CD4-positive, alpha-beta T cell treated with Interleukin-17A for 1 hour (primary cell): Measurements from ENCODE around the gene MYCN.
"Not testable (repeated sequence)": the region's sequence is repeated elsewhere in the genome, so short reads cannot be mapped to it uniquely, and the experiment has no call there.

ENCODE experiments used
- DNase-seq: peaks from one replicate; pipeline ENCODE4 v3.0.0-alpha.2; 2020

The MYCN gene

DNA sequence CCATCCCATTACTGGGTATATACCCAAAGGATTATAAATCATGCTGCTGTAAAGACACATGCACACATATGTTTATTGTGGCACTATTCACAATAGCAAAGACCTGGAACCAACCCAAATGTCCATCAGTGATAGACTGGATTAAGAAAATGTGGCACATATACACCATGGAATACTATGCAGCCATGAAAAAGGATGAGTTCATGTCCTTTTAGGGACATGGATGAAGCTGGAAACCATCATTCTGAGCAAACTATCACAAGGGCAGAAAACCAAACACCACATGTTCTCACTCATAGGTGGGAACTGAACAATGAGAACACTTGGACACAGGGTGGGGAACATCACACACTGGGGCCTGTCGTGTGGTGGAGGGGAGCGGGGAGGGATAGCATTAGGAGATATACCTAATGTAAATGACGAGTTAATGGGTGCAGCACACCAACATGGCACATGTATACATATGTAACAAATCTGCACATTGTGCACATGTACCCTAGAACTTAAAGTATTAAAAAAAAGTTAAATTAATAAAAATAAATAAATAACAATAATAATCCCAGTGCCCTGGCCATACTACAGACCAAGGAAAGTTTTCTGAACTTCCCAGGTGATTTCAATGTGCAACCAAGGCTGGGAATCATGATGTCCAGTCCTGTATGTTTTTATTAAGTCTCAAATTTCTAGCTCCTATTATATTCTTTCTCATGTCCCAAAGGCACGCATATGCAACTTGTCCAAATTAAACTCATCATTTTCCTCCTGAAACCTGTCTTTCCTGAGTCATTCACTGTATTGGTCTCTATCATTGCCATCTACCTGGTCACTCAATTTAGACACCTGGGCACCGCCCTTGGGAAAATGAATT is 23.0 kb downstream of the MYCN start:
- not testable (repeated sequence) for DNase-seq

DNA sequence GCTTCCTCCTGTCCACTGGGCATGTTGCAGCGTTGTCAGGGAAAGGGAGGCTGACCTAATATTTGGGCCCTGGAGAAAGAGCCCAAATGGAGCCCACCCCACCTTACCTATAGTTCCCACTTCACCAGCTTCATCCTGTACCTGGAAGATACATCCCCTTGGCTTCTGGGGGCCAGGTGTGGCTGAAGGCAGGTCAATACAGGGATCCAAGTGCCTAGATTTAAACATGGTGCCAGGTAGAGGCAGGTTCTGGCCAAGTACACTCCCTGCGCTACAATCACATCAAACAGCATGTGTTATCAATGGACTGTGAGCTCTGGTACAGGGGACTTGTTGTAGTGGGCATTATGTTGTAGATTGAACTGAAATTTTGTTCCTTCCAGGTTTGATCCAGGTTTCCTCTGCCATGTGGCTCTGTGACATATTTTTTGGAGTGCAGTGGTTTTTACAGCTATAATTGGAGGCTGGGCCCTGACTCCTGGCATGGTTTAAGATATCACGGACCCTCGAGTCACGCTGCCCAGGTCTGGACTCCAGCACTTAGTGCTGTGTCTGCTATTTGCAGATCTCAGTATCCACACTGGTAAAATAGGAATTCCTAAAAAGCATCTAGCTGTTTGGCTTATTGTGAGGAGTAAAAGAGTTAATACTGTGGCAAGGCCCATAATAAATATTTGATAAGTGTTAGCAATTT is 23.8 kb downstream of the MYCN start:
- no peak for DNase-seq

DNA sequence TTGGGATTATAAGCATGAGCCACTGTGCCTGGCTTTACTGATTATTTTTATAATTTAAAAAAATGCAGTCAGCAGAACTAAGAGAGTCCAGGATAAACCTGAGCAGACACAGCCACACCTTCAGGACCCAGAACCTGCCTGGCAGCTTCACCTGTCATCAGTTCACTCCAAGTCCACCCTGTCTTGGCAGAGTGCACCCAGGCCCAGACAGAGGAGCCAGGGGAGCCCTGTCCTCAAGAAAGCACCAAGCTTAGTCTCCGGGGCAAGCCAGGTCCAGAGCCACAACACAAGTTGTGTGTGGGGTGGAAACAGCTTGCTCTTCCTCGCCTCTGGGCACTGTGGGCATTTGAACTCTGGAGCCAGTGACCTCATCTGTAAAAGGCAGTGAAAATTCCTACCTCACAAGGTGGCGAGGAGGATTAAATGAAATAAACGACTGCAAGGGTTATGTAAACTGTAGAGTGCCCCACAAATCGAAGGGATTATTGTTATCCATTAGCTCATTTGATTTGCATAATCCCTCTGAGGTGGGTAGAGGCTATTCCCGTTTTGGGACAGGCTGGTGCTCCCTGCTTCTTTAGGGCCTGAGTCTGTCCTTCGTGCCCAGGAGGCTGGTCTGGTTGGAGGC is 24.7 kb downstream of the MYCN start:
- DNase-seq: no peak

DNA sequence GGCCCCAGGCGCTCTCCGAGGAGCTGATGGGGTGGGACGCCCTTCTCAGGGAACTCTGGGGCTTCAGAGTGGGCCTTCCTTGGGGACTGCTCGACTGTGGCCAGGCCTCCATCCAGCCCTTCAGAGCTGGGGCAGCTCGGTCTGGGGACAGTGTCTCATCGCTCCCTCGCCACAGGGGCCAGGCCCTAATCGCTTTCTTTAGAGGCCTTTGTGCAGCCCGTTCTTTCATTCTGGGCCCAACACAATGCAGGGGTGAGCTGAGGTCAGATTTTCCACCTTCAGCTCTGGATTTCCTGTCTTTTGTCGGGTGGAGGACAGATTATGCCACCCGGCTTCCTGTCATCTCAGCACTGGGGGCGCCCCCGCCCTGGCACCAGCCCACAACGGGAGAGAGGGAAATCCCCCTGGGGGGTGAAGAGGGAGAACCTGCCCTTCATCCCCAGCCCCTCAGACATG is 25.2 kb downstream of the MYCN start:
- DNase-seq: peak; percentile 19

DNA sequence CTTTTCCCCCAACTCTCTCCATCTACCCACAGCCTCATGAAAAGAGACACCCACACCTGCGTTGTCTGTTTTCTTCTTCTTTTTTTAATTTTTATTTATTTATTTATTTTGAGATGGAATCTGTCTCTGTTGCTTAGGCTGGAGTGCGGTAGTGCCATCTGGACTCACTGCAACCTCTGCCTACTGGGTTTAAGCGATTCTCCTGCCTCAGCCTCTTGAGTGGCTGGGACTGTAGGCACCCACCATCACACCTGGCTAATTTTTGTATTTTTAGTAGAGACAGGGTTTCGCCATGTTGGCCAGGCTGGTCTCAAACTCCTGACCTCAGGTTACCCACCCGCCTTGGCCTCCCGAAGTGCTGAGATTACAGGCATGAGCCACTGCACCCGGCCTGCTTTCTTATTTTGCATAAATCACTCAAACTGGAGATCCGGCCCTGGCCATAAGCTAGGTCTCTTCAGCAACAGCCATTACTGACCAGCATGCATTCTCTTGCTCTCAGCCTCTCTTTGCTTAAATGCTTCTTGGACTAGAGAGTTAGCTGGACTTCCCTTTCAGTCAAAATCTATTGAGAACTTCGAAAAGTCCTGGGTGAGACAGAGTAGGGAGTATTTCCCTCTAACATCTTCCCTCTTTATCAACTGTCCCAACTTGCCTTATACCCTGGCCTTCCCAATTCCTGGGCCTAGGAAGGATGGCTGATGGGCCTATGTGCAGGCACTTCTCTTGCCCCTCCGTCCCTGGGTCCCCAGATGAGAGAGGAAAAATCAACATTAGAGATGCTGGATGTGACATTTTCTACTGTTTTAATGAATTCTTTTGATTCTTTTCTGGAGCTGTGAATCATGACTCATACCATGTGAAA is 27.3 kb downstream of the MYCN start:
- no peak for DNase-seq

DNA sequence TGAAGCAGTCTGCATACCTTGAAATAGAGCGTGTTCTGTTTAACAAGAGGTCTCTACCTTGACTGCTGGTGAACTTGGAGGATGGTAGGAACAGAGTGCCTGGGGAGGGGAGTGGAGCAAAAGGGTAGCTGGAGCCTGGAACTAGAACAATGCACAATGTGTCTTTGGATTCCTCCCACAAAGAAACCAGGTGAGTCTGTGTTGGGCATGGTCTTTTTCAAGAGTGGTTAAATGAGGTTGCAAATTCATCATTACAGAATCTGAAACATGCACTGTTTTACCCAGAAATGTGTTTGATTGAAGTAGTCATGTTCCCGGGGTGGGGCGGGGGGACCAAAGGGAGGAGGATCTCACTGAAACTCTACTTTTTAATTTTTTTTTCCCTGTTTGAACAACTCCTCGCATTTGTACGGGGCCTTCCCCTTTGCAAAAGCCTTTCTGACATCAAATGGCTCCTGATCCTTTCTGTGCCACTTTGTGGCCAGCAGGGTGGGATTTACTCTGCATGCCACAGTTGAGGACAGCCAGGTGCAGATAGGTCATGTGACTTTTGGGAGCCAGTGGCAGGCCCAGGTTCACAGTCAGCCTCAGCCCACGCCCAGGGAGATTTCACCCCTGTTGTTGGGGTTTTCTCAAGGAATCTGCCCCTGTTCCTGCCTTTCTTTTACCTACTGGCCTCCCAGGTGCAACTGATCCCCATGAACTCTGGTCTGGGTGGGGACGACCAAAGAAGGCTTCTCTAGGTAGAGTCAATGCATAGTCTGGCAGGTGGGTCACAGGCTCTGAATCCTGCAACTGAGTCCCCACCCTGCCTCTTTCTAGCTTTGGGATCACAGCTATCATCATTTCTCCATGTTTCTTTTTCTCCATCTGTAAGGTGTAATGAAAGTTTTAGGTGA is 28.2 kb downstream of the MYCN start:
- DNase-seq: no peak

DNA sequence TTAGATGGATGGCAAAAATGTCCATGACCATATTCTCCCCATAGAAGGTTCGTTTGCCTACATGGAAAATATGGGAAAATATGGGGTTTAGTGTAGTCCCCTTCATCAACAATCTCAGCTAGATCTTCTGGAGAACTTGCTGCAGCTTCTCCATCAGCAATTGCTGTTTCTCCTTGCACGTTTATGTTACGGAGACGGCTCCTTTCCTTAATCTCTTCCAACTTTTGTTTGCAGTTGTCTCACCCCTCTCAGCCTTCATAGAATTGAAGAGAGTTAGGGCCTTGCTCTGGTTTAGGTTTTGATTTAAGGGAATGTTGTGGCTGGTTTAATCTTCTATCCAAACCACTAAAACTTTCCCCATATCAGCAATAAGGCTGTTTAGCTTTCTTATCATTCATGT is 28.9 kb downstream of the MYCN start:
- no peak for DNase-seq

DNA sequence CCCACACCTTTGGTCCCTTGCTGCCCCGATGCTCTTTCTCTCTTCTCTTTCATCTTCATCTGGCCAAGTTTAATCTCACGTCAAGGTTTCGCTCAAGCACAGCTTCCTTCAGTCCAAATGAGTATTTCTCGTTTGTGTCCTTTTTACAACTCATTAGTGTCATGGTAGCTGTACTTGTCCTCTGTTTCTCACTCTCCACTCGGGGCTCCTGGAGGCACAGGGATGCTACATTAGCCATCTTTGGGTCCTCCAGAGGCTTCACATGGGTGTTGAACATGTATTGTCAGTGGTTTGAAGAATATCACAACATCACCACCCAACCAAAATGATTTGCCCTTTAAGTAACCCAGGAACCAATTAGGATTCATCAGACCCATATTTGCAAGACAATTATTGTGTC is 30.4 kb downstream of the MYCN start:
- DNase-seq: no peak

DNA sequence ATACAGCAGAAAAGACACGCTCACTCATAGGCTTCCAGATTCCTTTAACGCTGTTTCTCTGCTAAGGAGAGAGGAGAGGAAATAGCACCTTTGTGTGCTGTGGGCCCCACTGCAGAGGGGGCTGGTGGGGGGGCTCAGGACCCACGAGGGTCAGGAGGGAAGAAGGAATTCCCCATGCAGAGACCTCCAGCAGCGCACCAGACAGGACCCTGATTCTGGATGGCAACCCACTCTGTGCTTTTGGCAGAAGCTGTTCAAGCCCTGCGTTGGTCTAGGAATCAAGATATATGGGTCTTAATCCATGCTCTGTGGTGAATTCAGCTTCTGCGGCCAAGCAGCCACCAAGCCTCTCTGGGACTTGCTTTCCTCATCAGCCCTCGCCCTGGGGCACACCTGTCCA is 31.0 kb downstream of the MYCN start:
- no peak for DNase-seq

DNA sequence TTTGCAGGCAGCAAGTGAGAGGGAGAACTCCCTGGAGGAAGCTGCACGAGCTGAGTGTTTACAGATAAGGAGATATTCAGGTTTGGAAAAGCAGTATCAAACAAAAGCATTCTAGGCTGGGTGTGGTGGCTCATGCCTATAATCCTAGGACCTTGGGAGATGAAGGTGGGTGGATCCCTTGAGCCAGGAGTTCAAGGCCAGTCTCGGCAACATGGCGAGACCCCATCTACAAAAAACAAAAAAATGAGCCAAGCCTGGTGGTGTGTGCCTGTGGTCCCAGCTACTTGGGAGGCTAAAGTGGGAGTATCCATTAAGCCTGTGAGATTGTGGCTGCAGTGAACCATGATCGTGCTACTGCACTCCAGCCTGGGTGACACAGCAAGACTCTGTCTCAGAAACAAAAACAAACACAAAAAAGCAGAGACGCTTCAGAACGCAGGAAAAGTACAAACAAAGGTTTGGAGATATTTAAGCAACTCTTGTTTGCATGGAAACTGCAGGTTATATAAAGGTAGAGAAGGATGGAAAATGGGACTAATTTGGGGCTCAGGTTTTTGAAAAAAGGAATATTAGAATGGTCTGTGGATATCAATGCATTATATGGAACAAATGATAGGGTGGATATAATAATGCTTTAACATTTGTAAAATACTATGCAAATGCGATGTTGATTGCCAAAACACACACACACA is 31.6 kb downstream of the MYCN start:
- DNase-seq: no peak

DNA sequence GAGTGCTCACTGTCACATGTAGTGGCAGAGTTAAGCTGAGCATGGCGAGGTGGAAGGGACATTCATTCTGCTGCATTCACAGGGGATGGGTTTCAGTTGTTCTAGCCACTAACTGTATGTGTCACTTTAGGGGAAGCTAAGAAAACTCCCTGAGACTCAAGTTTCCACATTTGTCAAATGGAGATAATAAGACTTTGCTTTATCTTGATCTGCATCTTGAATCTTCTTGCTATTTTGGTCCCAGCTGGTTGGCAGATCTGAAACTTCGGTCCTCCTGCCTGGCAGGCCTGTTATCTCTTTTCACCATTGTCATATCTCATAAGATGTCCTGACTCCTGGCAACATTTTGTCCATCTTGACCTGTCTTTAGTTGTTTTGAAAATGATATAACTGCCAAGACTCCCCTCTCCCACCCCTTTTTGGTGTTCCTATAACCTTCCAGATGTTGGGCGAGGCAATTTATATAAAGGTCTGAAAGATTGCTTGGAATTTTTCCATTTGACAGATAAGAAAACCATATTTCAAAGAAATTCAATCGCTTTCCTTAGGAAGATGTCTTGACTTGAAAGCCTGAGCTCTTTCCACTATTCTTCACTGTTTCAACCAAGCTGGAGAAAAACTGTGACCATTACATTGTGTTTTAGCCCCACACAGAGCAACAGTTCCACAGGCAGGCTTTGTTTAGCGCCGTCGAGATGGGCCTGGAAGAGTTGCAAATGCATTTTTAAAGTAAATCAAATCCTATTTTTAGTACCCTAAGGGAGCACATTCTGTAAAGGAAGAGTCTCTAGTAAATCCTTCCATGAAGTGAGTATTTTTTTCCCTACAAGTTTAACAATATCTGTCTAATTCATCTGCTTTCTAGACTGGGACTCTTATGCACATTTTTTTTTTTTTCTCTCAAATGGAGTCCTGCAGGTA is 33.4 kb downstream of the MYCN start:
- no peak for DNase-seq

DNA sequence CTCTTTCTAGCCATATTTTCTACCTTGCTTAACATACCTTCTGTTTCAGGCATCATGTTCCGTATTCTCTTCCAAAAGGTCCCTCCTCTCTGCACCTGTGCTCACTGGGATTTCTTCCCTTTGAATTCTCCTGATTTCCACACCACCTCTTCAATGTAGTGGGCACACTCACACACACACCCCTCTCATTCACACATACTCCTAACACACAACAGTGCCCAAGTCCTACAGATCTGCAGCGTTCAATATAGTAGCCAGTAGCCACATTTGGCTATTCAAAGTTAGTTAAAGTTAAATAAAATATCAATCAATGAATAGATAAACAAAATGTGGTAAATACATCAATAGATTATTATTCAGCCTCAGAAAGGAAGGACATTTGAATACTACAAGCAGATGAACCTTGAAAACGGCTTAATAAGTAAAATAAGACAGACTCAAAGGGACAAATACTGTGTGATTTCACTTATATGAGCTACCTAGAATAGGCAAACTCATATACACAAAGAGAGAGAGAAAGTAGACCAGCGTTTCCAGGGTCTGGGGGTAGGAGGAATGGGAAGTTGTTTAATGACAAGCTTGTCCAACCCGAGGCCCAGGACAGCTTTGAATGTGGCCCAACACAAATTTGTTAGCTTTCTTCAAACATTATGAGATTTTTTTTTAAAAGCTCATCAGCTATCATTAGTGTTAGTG is 34.4 kb downstream of the MYCN start:
- DNase-seq: no peak

DNA sequence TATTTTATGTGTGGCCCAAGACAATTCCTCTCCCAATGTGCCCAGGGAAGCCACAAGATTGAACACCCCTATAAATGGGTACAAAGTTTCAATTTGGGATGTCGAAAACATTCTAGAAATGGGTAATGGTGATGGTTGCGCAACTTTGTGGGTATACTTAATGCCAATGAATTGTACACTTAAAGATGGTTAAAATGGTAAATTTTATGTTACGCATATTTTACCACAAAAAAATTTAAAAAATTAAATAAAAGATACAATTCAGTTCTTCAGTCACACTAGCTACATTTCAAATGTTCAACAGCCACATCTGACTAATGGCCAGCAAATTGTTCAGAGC is 34.9 kb downstream of the MYCN start:
- no peak for DNase-seq

DNA sequence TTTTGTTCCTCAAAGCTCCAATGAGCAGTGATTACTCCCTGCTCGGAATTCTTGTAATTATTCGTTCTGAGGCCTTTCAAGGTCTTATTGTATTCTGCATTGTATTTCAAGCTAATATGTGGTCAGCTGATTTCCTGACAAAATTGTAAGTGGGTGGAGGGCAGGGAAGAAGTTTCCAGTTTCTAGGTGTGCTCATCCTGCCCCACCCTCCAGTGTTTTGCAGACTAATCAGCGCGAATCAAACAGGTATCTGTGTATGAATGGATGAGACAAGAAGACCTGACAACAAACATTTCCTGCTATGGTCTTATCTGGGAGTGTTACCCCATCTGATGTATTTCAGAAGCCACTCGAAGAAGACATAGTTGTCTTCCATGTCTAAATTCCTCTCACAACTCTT is 35.3 kb downstream of the MYCN start:
- no peak for DNase-seq

DNA sequence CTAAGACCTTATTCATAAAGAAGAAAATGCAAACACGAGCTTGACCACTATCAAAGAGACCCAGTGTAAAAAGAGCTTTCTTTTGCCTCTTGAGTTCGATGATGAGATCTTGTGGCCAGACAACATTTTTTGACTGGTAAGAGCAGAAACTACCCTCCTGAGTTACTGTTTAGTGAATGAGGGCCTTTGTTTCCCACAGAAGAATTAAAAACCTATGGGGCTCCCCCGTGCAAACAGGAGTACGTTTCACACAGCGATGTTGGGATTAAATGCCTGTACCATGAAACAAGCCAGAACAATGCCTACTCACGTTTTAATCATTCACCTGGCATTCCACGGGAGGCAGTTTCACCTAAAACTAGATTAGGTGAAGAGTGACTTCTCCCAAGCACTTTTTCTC is 36.0 kb downstream of the MYCN start:
- DNase-seq: no peak

DNA sequence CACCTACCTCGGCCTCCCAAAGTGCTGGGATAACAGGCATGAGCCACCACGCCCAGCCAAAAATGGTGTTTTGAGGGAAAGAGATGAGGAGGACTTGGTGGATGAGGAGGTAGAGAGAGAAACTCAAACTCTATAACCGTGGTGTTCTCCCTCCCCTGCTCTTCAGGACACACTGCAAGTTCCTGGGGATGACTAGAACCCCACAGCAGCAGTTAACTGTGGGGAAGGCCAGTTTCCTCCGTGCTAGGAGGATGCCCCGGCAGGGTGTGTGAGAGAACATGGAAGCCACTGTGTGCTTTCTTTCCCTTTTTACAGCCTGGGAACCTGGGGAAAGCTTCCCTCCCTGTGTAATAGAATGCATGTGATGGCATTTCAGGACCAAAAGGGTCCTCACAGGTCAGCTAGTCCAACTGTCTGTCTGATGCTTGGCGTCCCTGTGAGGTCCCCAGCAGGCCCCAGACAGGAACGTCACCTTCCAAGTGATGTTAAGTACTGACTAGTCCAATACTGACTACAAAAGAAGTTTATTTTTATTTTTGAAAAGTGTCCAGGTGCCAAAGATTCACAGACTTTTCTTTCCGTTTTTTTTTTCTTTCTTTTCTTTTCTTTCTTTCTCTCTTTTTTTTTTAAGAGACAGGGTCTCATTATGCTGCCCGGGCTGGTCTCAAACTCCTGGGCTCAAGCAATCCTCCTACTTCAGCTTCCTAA is 38.9 kb downstream of the MYCN start:
- no peak for DNase-seq

DNA sequence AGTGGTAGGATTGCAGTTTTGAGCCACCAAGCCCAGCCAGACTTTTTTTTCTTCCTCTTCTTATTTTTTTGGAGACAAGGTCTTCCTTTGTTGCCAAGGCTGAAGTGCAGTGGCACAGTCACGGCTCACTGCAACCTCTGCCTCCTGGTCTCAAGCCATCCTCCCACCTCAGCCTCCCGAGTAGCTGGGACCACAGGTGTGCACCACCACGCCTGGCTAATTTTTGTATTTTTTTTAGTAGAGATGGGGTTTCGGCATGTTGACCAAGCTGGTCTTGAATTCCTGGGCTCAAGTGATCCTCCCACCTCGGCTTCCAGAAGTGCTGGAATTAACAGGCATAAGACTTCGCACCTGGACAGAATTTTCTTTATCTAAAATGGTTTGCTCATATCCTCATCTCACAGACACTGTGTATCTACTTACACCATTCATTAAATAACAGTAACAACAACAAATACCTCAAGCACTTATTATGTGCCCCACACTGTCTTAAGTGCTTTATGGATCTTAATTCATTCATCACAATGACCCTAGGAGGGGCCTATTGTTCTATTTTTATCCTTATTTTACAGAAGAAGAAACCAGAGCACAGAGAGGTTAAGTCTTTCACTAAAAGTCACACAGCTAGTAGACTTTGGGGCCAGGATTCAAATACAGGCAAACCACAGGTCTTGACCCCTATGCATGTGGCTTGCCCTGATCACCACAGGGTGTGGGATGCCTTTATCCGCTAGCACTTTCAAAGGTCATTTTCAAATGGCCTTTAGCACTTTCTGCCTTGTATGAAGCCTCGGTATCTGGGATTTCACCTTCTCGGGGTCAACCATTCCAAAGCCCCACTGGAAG is 39.6 kb downstream of the MYCN start:
- DNase-seq: no peak

DNA sequence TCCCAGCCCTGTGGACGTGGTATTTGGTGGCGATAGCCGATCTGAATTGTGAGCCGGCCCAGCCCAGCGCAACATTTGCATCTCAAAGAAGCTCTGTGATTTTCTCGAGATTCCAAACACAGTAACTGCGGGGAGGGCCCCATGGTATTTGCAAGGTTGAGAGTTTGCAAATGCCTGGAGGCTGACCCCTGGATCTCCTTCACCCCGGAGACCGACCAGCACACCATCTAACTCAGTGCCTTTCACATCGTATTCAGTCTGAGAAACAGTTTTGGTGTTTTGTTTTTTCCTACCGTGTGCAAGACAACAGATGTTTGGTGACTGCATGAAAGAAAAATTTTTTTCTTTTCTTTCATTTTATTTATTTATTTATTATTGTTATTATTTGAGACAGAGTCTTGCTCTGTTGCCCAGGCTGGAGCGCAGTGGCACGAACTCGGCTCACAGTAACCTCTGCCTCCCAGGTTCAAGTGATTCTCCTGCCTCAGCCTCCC is 40.3 kb downstream of the MYCN start:
- DNase-seq: no peak
